Smooth muscle cell of the brain vasculature (primary cell): ENCODE measurements around the gene MPV17L2.

Experiments
- DNase-seq: peaks from one replicate; pipeline ENCODE4 v3.0.0-alpha.2; 2012; ENCODE audit warnings: low read depth, low spot score

The MPV17L2 gene

GRCh38 chr19:18218159-18218558 lies 25.1 kb downstream of the MPV17L2 start:
- DNase-seq, result no peak

- no peak for DNase-seq
Observed at GRCh38 chr19:18218600-18218999, 25.6 kb downstream of the MPV17L2 start.

- DNase-seq, result no peak
Observed at GRCh38 chr19:18219911-18220631, 27.1 kb downstream of the MPV17L2 start.

GRCh38 chr19:18220632-18221275 lies 27.7 kb downstream of the MPV17L2 start:
- no peak for DNase-seq

GRCh38 chr19:18221815-18222725 lies 29.1 kb downstream of the MPV17L2 start:
- no peak for DNase-seq

GRCh38 chr19:18223860-18224524 lies 31.0 kb downstream of the MPV17L2 start:
- DNase-seq, result no peak

- DNase-seq, result peak; percentile 99
Observed at GRCh38 chr19:18224525-18225354, 31.7 kb downstream of the MPV17L2 start.

GRCh38 chr19:18225355-18225701 lies 32.3 kb downstream of the MPV17L2 start:
- DNase-seq, result no peak

- DNase-seq, result no peak
Observed at GRCh38 chr19:18225702-18226468, 32.9 kb downstream of the MPV17L2 start, which contains the start of gene PDE4C. TSS of gene PDE4C (minus strand) at chr19:18226438. CDS start at chr19:18226415, 23 bp downstream.

- no peak for DNase-seq
Observed at GRCh38 chr19:18226956-18227780, 34.1 kb downstream of the MPV17L2 start.

- DNase-seq, result no peak
Observed at GRCh38 chr19:18227781-18228271, 34.8 kb downstream of the MPV17L2 start.

GRCh38 chr19:18229474-18229873 lies 36.5 kb downstream of the MPV17L2 start:
- no peak for DNase-seq

GRCh38 chr19:18229915-18230314 lies 36.9 kb downstream of the MPV17L2 start:
- DNase-seq, result no peak

- DNase-seq, result no peak
Observed at GRCh38 chr19:18230941-18231734, 38.1 kb downstream of the MPV17L2 start.

- no peak for DNase-seq
Observed at GRCh38 chr19:18231775-18232174, 38.8 kb downstream of the MPV17L2 start.

GRCh38 chr19:18232540-18233223 lies 39.7 kb downstream of the MPV17L2 start:
- DNase-seq, result no peak

- DNase-seq, result no peak
Observed at GRCh38 chr19:18233224-18233825, 40.3 kb downstream of the MPV17L2 start.
